ENCODE measurements around the gene B4GALNT3. TPM values are rescaled to one million over a fixed set of nuclear protein-coding genes. Genes with fewer than 3 reads are reported as not detected.
A peak's percentile ranks its signal among the peaks of the same experiment; 100 is the strongest.

B4GALNT3 gene
- polyA plus RNA-seq, 2 of the 4 experiments (the other 2 are of a cell fraction) = 0.43 to 0.53 TPM

DNA sequence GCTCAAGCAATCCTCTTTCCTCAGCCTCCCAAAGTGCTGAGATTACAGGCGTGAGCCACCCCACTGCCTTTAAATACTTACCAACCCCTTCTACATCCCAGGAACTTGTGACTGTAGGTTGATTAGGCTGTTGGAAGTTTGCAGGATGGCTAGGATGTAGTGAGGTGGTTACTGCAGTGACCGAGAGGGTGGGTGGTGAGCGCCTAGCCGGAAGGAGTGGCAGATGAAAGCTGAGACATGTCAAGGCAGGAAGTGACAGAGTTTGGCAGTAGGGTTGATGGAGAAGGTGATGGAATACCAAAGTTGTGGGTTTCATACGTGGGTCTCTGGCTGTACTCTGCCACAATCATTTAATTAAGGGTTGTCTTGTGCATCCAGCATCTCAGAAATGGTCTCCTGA, 13.5 kb downstream of the B4GALNT3 start:
- 64% methylated on average over 5 of the region's 5 CpGs for WGBS (ENCODE audit: missing lambda C conversion rate)
- no peak for TF ChIP-seq ZNF302 (CRISPR knock-in tag; IDR thresholded peaks at IDR 0.05)
- no peak for TF ChIP-seq MYC (IDR thresholded peaks at IDR 0.05; ENCODE audit: borderline replicate concordance, low read length)
- no peak for TF ChIP-seq ESRRA (IDR thresholded peaks at IDR 0.05; ENCODE audit: borderline replicate concordance, low read length)
- no peak for TF ChIP-seq ELK1 (IDR thresholded peaks at IDR 0.05; ENCODE audit: low read depth, low read length)
- no peak for TF ChIP-seq RARB (CRISPR knock-in tag; IDR thresholded peaks at IDR 0.05)
- no peak for TF ChIP-seq HOXB13 (CRISPR knock-in tag; IDR thresholded peaks at IDR 0.05; ENCODE audit: low read depth)
- no peak for TF ChIP-seq CBX2 (IDR thresholded peaks at IDR 0.05; ENCODE audit: borderline replicate concordance, low read depth)
- TF ChIP-seq NR3C1 (IDR thresholded peaks at IDR 0.05) = no peak
- no peak for TF ChIP-seq RNF2 (IDR thresholded peaks at IDR 0.05; ENCODE audit: borderline replicate concordance, low read depth)
- TF ChIP-seq, protein P1, sequence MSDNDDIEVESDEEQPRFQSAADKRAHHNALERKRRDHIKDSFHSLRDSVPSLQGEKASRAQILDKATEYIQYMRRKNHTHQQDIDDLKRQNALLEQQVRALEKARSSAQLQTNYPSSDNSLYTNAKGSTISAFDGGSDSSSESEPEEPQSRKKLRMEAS (IDR thresholded peaks at IDR 0.05) = no peak
- CTCF ChIA-PET = interaction anchor here (1.1 to 1.7 kb wide), 2 partner anchors 20 to 31 kb away, joined by 5 read pairs; no protein-coding TSS in a partner anchor
- Histone ChIP-seq H3K4me3 (no peak overlapping the region), H3K4me1 (peaks cover 12% of the 10 kb centered on the region; the same call in 2 of the 3 replicates), H3K4me2 (no peak overlapping the region), H3K9me3 (no peaks in the 10 kb centered on the region), H3K27ac (no peak overlapping the region)
- POLR2A ChIA-PET = no interaction called here
- no peak for ATAC-seq
- no peak for FAIRE-seq
- DNase-seq (ENCODE audit: low read depth in 1 of 2, low spot score in 1 of 2) = no peak

DNA sequence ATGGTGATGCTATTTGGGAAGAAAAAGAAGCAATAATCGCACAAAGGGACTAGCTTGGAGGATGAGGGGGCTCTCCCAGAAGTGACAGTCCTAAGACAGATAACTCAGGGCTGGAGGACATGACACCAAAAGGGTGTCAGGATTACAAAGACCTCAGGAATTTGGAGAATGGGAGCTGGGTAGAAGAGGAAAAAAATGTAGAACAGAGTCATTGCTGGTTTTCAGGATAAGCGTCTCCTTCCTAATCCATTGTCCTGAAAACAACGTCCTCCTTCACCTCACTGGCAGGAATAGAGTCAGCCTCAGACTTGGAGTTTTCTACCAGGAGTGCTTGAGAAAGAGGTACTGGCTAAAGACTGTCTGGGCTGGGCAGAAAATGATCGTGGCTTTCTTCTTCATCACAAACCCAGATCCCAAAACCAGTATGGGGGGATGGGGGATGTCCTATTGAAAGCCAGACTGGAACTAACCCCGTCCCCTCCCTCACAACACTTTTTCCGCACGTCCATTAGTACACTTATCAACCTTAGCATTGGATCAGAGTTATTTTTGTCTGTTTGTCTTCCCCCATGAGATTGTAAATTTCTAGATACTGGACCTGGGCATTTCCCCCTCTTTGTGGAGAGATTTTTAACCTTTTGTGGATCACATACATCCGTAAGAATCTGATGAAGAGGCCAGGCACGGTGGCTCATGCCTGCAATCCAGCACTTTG, 14.3 kb downstream of the B4GALNT3 start:
- H3K4me1 ChIP-seq = peaks cover 7% of the 10 kb centered on the region; the same call in 2 of the 3 replicates
- peak in 1 of 2 experiments; percentile 17; a peak in 3 of 6 replicates for ATAC-seq
- FAIRE-seq = no peak
- CTCF ChIA-PET = interaction anchor here (1.1 to 5.1 kb wide), 3 partner anchors 19 to 32 kb away, joined by 5 to 35 read pairs (median 5); no protein-coding TSS in a partner anchor
- no peaks in the 10 kb centered on the region for H3K9me3 ChIP-seq
- TF ChIP-seq, protein P1 (IDR thresholded peaks at IDR 0.05) = no peak
- no peak for TF ChIP-seq ZC3H11A (IDR thresholded peaks at IDR 0.05)
- TF ChIP-seq JUNB (IDR thresholded peaks at IDR 0.05) = no peak
- TF ChIP-seq HES2 (IDR thresholded peaks at IDR 0.05) = no peak
- TF ChIP-seq ESRRA (IDR thresholded peaks at IDR 0.05; ENCODE audit: borderline replicate concordance, low read length) = no peak
- TF ChIP-seq NFE2L2 (conservative IDR thresholded peaks at IDR 0.05; ENCODE audit: low read length) = no peak
- TF ChIP-seq ZSCAN20 (CRISPR knock-in tag; IDR thresholded peaks at IDR 0.05) = no peak
- TF ChIP-seq HDAC2 (IDR thresholded peaks at IDR 0.05) = no peak
- no peak for TF ChIP-seq NR3C1 (IDR thresholded peaks at IDR 0.05)
- TF ChIP-seq ZFP36 (IDR thresholded peaks at IDR 0.05; ENCODE audit: borderline replicate concordance, partially characterized antibody) = no peak
- TF ChIP-seq CHD2 (IDR thresholded peaks at IDR 0.05; ENCODE audit: low read length, partially characterized antibody) = no peak
- no peak for TF ChIP-seq GATA3 (IDR thresholded peaks at IDR 0.05; ENCODE audit: borderline replicate concordance)
- TF ChIP-seq KDM1A (IDR thresholded peaks at IDR 0.05; ENCODE audit: low read depth) = no peak
- TF ChIP-seq MAZ (IDR thresholded peaks at IDR 0.05; ENCODE audit: borderline replicate concordance, low read depth, low read length) = no peak
- no peak for TF ChIP-seq FOXS1 (CRISPR knock-in tag; IDR thresholded peaks at IDR 0.05)
- H3K4me2 ChIP-seq = no peak overlapping the region
- no peak overlapping the region for H3K27ac ChIP-seq
- DNase-seq (ENCODE audit: low read depth in 1 of 2, low spot score in 1 of 2) = no peak
- no peak overlapping the region for H3K4me3 ChIP-seq
- WGBS (ENCODE audit: missing lambda C conversion rate) = 27% methylated on average over 9 of the region's 9 CpGs
- POLR2A ChIA-PET = no interaction called here

- no peak overlapping the region for H3K4me2 ChIP-seq
- ChIA-PET POLR2A (no interaction called here), CTCF (interaction anchor here (1.3 to 5.1 kb wide), 2 partner anchors 20 to 72 kb away, joined by 5 to 35 read pairs; no protein-coding TSS in a partner anchor)
- 62% methylated on average over 5 of the region's 5 CpGs for WGBS (ENCODE audit: missing lambda C conversion rate)
- H3K4me3 ChIP-seq = no peak overlapping the region
- ATAC-seq (no peak; a peak in 1 of 6 replicates), FAIRE-seq (no peak), DNase-seq (ENCODE audit: low read depth in 1 of 2, low spot score in 1 of 2) (no peak)
- peaks cover 3% of the 10 kb centered on the region; the same call in 1 of the 3 replicates for H3K4me1 ChIP-seq
- no peak for TF ChIP-seq ESRRA (IDR thresholded peaks at IDR 0.05; ENCODE audit: borderline replicate concordance, low read length)
- H3K27ac ChIP-seq = no peak overlapping the region
- H3K9me3 ChIP-seq = no peaks in the 10 kb centered on the region
Observed at GRCh38 chr12:475286-475685, 15.5 kb downstream of the B4GALNT3 start.
